Glutamatergic neuron (in vitro differentiated cells): ENCODE data around the gene PPP2R2D. TPM values are rescaled to one million over a fixed set of nuclear protein-coding genes. Genes with fewer than 3 reads are reported as not detected.

Experiments
- DNase-seq: peaks from one replicate; pipeline ENCODE4 v3.0.0; 2022
- H3K27ac Mint-ChIP-seq: one replicate; pipeline ENCODE4 v1.8.0; 2020; ENCODE audit warnings: mild to moderate bottlenecking, mixed read lengths, inconsistent platforms; ENCODE audit not compliant: unreplicated experiment
- H3K27me3 Mint-ChIP-seq: one replicate; pipeline ENCODE4 v1.8.0; 2020; ENCODE audit warnings: mild to moderate bottlenecking, moderate library complexity, mixed read lengths, inconsistent platforms; ENCODE audit not compliant: unreplicated experiment
- H3K36me3 Mint-ChIP-seq: one replicate; pipeline ENCODE4 v1.8.0; 2020; ENCODE audit warnings: mild to moderate bottlenecking, mixed read lengths, inconsistent platforms; ENCODE audit not compliant: unreplicated experiment
- H3K4me1 Mint-ChIP-seq: one replicate; pipeline ENCODE4 v1.8.0; 2020; ENCODE audit warnings: mild to moderate bottlenecking, low read depth, mixed read lengths, inconsistent platforms; ENCODE audit not compliant: unreplicated experiment
- H3K4me3 Mint-ChIP-seq: one replicate; pipeline ENCODE4 v1.8.0; 2020; ENCODE audit warnings: mild to moderate bottlenecking, mixed read lengths, inconsistent platforms; ENCODE audit not compliant: unreplicated experiment
- H3K9me3 Mint-ChIP-seq: one replicate; pipeline ENCODE4 v1.8.0; 2020; ENCODE audit warnings: mild to moderate bottlenecking, moderate library complexity, mixed read lengths, inconsistent platforms; ENCODE audit not compliant: unreplicated experiment
- total RNA-seq: library from RNA; stranded (reverse); fragmentation: NEBNext Ultra II Directional; extraction: Animal tissue kit (Norgen Biotek cat#: 25700); gene quantifications from one replicate; pipeline ENCODE4 v1.2.1, GENCODE V29; 2021; ENCODE audit not compliant: unreplicated experiment
- TF ChIP-seq, protein P1 (sequence below): fragments of 200-600 bp; sonication (generic); IDR thresholded peaks from one replicate; pipeline ENCODE4 v1.5.0; 2021; ENCODE audit not compliant: partially characterized antibody, unreplicated experiment

Gene PPP2R2D
- total RNA-seq, 1 donor from 2014 or later: 42.8 TPM

DNA sequence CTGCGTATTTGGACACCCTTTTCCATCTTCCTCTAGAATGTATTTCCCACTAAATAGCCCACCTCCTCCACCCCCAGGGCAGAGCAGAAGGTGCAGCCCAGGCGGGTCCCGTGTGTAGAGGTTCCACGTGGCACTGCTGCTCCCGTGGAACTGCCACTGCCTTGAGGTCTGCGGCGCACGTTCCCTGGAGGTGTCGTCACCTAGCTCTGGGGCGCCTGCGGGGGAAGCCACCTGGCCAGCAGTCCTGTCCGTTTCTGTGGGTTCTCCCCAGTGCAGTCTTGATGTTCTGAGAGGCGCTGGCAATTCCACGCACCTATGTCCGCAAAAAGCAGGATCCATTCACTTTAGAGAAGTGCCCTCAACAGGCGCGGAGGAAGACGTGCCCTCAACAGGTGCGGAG is 59.0 kb downstream of the PPP2R2D start:
- Mint-ChIP-seq H3K9me3 (peaks cover 13% of the 10 kb centered on the region), H3K36me3 (peaks cover 6% of the 10 kb centered on the region), H3K27me3 (peaks cover 10% of the 10 kb centered on the region), H3K4me3 (no peak overlapping the region), H3K4me1 (peaks cover 12% of the 10 kb centered on the region), H3K27ac (no peak overlapping the region)
- no peak for DNase-seq
- TF ChIP-seq, protein P1, sequence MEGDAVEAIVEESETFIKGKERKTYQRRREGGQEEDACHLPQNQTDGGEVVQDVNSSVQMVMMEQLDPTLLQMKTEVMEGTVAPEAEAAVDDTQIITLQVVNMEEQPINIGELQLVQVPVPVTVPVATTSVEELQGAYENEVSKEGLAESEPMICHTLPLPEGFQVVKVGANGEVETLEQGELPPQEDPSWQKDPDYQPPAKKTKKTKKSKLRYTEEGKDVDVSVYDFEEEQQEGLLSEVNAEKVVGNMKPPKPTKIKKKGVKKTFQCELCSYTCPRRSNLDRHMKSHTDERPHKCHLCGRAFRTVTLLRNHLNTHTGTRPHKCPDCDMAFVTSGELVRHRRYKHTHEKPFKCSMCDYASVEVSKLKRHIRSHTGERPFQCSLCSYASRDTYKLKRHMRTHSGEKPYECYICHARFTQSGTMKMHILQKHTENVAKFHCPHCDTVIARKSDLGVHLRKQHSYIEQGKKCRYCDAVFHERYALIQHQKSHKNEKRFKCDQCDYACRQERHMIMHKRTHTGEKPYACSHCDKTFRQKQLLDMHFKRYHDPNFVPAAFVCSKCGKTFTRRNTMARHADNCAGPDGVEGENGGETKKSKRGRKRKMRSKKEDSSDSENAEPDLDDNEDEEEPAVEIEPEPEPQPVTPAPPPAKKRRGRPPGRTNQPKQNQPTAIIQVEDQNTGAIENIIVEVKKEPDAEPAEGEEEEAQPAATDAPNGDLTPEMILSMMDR: no peak

DNA sequence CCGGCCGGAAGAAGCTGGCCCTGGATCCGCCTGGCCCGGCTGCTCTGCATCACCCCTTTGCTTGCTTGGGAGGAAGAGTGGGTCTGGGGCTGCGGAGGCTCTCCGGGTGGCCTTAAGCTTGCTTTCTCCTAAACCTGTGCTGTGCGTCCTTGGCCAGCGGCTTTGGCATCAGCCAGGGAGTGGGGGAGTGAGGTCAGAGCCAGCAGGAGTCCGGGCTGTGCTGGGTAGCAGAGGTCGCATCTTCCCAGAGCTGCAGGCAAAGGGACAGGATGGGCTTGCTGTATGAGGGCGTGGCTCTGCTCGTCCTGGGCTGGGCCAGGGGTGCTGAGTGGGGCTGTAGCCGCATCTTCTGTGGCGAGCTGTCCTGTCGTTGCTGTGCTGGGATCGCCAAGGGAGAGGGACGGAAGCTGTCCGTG is 59.8 kb downstream of the PPP2R2D start:
- DNase-seq: no peak
- Mint-ChIP-seq H3K27ac (peak overlapping the region; percentile 22), H3K36me3 (peaks cover 6% of the 10 kb centered on the region)

DNA sequence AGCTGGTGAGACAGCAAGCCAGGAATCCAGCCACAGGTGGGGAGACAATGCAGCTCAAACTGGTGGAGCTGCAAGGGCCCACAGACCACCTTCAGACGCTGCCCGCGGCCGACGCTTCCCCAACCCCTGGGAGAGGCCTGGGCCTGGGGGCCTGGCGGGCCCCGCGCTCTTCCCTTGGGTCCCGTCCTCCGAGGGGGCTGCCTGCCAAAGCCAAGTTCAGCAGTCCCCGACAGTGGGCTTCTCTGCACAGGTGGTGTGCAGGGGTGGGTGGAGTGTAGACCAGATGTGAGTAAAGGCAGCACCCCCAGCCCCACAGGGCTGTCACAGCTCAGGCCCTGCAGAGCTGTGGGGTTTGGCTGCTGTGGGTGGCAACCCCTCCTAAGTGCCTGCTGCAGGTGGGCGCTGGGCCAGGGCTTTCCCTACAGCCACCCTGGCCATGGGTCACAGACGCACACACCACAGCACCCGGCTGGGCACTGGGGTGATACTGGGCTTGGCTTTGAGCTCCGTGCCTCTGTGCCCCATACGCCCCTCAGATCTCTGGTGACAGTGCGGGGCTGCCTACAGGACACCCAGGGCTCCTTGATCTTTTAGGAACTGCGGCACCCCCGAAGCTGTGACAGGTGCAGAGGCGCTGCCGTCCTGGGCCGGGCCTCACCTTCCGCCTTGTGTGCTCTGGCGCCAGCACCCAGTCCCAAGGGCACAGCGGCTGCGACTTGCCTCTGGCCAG is 60.4 kb downstream of the PPP2R2D start:
- H3K36me3 Mint-ChIP-seq: peaks cover 6% of the 10 kb centered on the region
- TF ChIP-seq, protein P1: no peak
- DNase-seq: peak; percentile 20
- H3K4me1 Mint-ChIP-seq: peaks cover 12% of the 10 kb centered on the region
- peak overlapping the region; percentile 30 for H3K27ac Mint-ChIP-seq
- H3K27me3 Mint-ChIP-seq: peaks cover 10% of the 10 kb centered on the region
- H3K9me3 Mint-ChIP-seq: peaks cover 13% of the 10 kb centered on the region
- H3K4me3 Mint-ChIP-seq: peak overlapping the region; percentile 46

More for the DNA sequence above, 59.8 kb downstream of the PPP2R2D start:
- Mint-ChIP-seq H3K4me3 (no peak overlapping the region), H3K4me1 (peaks cover 12% of the 10 kb centered on the region), H3K9me3 (peaks cover 13% of the 10 kb centered on the region), H3K27me3 (peaks cover 10% of the 10 kb centered on the region)
- TF ChIP-seq, protein P1: no peak

DNA sequence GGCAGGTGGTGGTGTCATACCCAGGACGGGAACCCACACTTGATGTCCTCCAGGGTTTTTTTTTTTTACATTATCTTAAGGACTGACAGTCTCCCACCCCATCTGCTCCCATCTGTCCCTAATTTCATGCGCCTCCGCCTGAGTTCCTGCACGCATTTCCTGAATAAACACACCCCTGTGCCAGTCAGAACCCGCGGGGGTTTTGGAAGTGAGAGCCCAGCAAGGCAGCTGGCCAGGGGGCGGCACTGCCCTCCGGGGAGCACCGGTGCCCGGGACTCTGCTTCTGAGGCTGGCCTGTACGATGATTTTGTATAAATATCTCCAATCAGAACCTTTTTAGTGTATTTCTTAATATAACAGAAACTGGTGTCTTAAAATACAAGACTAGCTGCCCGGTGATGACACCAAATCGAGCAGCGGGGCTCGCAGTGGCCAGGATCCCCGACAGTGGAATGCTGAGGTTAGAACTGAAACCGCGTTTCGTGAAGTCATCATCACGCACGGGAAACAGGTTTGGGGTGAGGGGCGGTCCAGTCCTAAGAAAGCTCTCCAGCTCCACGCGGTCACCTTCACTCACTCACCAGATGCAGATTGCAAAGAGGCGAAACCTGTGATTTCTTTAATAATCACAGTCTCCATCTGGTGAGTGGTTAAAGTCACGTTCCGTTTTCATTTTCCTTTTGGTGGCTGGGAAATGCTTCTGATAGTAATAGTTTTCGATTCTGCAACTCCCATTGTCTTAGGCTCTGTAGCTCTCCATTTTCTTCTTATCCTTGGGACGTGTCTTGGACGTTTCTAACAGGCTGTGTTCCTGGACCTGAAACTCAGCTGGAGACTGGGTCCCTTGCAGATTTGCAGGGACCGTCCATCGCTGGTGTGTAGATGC is 61.2 kb downstream of the PPP2R2D start:
- Mint-ChIP-seq H3K36me3 (peaks cover 4% of the 10 kb centered on the region), H3K27ac (peak overlapping the region; percentile 30), H3K4me3 (peak overlapping the region; percentile 46), H3K9me3 (peaks cover 13% of the 10 kb centered on the region), H3K27me3 (peaks cover 6% of the 10 kb centered on the region), H3K4me1 (peaks cover 12% of the 10 kb centered on the region)
- TF ChIP-seq, protein P1: no peak
- DNase-seq: peak; percentile 33

DNA sequence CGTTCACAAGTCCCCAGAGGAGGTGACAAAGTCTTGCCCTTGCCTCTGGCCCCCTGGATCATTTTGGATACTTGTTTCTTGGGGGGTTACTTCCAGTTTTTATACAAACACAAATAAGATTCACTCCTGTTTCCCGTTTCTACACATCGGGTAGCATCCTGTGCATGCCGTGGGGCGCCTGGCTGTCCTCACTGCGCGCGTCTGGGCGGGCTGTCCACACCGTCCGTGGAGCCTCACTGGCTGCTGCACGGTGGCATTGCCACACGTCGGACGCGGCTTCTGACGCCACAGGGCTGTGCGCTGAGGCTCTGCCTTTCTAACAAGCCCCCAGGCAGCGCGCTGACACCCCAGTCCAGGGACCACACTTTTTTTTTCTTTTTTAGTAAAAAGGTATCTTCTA is 62.5 kb downstream of the PPP2R2D start:
- Mint-ChIP-seq H3K4me1 (peaks cover 12% of the 10 kb centered on the region), H3K27ac (no peak overlapping the region), H3K27me3 (peaks cover 4% of the 10 kb centered on the region), H3K36me3 (no peaks in the 10 kb centered on the region), H3K4me3 (no peak overlapping the region), H3K9me3 (peaks cover 13% of the 10 kb centered on the region)
- no peak for DNase-seq
- TF ChIP-seq, protein P1: no peak
